ENCODE measurements around the gene TTC39C. TPM values are rescaled to one million over a fixed set of nuclear protein-coding genes. Genes with fewer than 3 reads are reported as not detected.

The TTC39C gene
- total RNA-seq, 3 donors from 2014 or later = 23.6 to 37.3 (median 31.5) TPM

DNA sequence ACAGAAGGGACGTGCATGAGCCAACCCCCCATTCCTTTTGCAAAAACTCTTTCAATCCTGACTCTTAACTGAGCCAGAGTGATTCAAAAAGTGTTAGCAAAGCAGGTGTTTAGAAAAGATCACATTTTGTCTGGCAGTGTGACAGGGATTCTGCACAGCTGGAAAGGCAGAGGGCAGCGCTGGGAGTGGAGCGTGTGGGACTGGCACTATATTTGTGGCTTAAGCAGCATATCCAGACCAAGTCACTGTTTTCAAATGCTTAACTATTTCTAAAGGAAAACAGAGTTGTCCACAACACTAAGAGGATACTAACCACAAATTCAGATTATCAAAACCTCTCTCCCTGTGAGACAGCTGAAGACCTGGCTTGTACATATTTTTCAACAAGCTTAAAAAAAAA lies 143.3 kb downstream of the TTC39C start:
- Mint-ChIP-seq H3K27me3 (ENCODE audit: low read depth) (no peaks in the 10 kb centered on the region), H3K4me3 (no peak overlapping the region), H3K4me1 (ENCODE audit: low read depth) (no peaks in the 10 kb centered on the region), H3K36me3 (ENCODE audit: insufficient read depth) (peaks cover 3% of the 10 kb centered on the region), H3K9me3 (no peaks in the 10 kb centered on the region)
- no peak for ATAC-seq
- DNase-seq = no peak

- H3K27me3 Mint-ChIP-seq (ENCODE audit: low read depth) = no peaks in the 10 kb centered on the region
- peaks cover 5% of the 10 kb centered on the region for H3K36me3 Mint-ChIP-seq (ENCODE audit: insufficient read depth)
- ATAC-seq = no peak
- H3K9me3 Mint-ChIP-seq = no peaks in the 10 kb centered on the region
- no peaks in the 10 kb centered on the region for H3K4me1 Mint-ChIP-seq (ENCODE audit: low read depth)
- H3K4me3 Mint-ChIP-seq = no peak overlapping the region
- no peak for DNase-seq
Measured at GRCh38 chr18:24160086-24160485, 145.5 kb downstream of the TTC39C start.

DNA sequence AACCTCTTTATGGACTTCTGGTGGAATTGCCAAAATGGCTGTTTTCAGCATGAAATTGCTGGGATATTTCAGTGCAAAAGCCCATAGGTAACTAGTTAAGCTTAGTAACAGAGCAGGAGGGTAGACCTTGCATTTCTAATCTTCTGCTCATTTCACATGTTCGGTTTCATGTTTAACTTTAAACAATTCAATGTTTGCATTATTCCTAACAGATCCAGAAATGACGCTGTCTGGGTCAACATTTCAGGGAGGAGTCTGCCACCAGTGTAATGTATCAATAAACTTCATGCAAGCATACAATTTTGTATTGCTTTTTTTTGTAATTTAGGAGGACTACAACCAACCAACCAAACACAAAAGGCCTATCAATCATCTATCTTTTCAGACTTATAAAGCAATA lies 146.8 kb downstream of the TTC39C start:
- Mint-ChIP-seq H3K9me3 (no peaks in the 10 kb centered on the region), H3K4me1 (ENCODE audit: low read depth) (no peaks in the 10 kb centered on the region), H3K4me3 (no peak overlapping the region), H3K27me3 (ENCODE audit: low read depth) (no peaks in the 10 kb centered on the region), H3K36me3 (ENCODE audit: insufficient read depth) (peaks cover 10% of the 10 kb centered on the region)
- no peak for ATAC-seq
- no peak for DNase-seq

DNA sequence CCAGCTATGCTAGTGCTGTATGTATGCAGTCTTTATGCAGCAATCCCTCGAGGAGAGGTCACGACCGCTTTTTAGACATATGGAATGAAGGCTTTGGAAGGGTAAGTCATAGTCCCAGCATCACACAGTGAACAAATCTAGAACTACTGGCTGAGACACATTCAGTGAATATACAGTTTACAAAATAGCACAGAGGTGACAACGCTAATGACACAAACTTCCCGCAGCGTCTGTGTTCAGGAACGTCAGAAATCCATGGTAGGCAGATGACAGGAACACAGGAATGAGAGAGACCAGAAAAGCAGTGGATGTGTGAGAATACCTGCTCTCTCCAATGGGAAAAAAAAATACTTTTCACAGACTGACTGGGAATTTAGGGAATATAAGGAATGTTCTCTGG lies 153.9 kb downstream of the TTC39C start:
- H3K4me1 Mint-ChIP-seq (ENCODE audit: low read depth) = no peaks in the 10 kb centered on the region
- DNase-seq = no peak
- no peak overlapping the region for H3K4me3 Mint-ChIP-seq
- no peaks in the 10 kb centered on the region for H3K27me3 Mint-ChIP-seq (ENCODE audit: low read depth)
- peaks cover 7% of the 10 kb centered on the region for H3K36me3 Mint-ChIP-seq (ENCODE audit: insufficient read depth)
- no peak for ATAC-seq
- no peaks in the 10 kb centered on the region for H3K9me3 Mint-ChIP-seq

- ATAC-seq (no peak), DNase-seq (no peak)
- peaks cover 3% of the 10 kb centered on the region for H3K4me1 Mint-ChIP-seq (ENCODE audit: low read depth)
- peaks cover 3% of the 10 kb centered on the region for H3K27me3 Mint-ChIP-seq (ENCODE audit: low read depth)
- no peaks in the 10 kb centered on the region for H3K9me3 Mint-ChIP-seq
- H3K4me3 Mint-ChIP-seq = no peak overlapping the region
- H3K36me3 Mint-ChIP-seq (ENCODE audit: insufficient read depth) = peaks cover 2% of the 10 kb centered on the region
Measured at GRCh38 chr18:24170360-24170759, 155.8 kb downstream of the TTC39C start.

- DNase-seq (no peak), ATAC-seq (no peak)
- Mint-ChIP-seq H3K4me1 (ENCODE audit: low read depth) (peaks cover 6% of the 10 kb centered on the region), H3K27me3 (ENCODE audit: low read depth) (peaks cover 3% of the 10 kb centered on the region), H3K4me3 (no peak overlapping the region), H3K36me3 (ENCODE audit: insufficient read depth) (no peaks in the 10 kb centered on the region), H3K9me3 (no peaks in the 10 kb centered on the region)
Measured at GRCh38 chr18:24173997-24174396, 159.4 kb downstream of the TTC39C start.

GRCh38 chr18:24176727-24177416 lies 162.3 kb downstream of the TTC39C start:
- H3K27me3 Mint-ChIP-seq (ENCODE audit: low read depth) = peaks cover 3% of the 10 kb centered on the region
- no peaks in the 10 kb centered on the region for H3K9me3 Mint-ChIP-seq
- H3K4me1 Mint-ChIP-seq (ENCODE audit: low read depth) = peaks cover 6% of the 10 kb centered on the region
- H3K4me3 Mint-ChIP-seq = no peak overlapping the region
- ATAC-seq = no peak
- H3K36me3 Mint-ChIP-seq (ENCODE audit: insufficient read depth) = no peaks in the 10 kb centered on the region
- DNase-seq = peak; percentile 16

DNA sequence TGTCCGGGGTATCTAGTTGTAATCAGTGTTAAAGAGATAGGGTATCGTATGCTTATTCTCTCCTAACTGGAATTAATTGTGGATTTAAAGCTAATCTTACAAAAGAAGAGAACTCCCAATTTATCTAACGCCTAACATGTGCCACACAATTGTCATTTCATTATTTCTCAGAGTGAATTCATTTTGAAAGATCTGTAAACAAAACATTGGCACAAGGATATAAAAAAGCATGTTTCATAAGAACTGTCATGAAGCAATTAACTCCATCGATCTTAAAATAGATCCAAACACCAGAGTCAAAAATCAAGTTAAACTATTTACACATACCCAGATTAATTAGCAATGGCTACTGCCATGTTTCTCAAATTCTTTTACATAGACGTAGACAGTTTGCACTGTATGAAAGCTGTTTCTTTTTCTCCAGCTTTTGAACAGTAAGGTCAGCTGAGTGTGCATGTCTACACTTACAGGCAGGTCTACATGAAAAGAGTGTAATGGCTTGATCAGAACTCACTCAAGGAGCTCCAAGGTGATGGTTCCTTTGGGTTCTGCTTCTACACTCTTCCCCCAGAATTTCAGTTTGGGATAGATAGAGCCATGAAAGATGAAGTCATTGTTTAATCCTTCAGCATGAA lies 163.1 kb downstream of the TTC39C start:
- ATAC-seq (no peak), DNase-seq (no peak)
- Mint-ChIP-seq H3K36me3 (ENCODE audit: insufficient read depth) (no peaks in the 10 kb centered on the region), H3K9me3 (no peaks in the 10 kb centered on the region), H3K4me3 (no peak overlapping the region), H3K4me1 (ENCODE audit: low read depth) (peaks cover 6% of the 10 kb centered on the region), H3K27me3 (ENCODE audit: low read depth) (peaks cover 3% of the 10 kb centered on the region)

GRCh38 chr18:24180048-24180447 lies 165.5 kb downstream of the TTC39C start:
- Mint-ChIP-seq H3K4me1 (ENCODE audit: low read depth) (peaks cover 4% of the 10 kb centered on the region), H3K27me3 (ENCODE audit: low read depth) (peaks cover 6% of the 10 kb centered on the region), H3K4me3 (no peak overlapping the region), H3K36me3 (ENCODE audit: insufficient read depth) (no peaks in the 10 kb centered on the region), H3K9me3 (no peaks in the 10 kb centered on the region)
- no peak for ATAC-seq
- DNase-seq = no peak

GRCh38 chr18:24181806-24182205 lies 167.3 kb downstream of the TTC39C start:
- H3K9me3 Mint-ChIP-seq = no peaks in the 10 kb centered on the region
- H3K36me3 Mint-ChIP-seq (ENCODE audit: insufficient read depth) = no peaks in the 10 kb centered on the region
- ATAC-seq (no peak), DNase-seq (no peak)
- no peak overlapping the region for H3K4me3 Mint-ChIP-seq
- peaks cover 2% of the 10 kb centered on the region for H3K4me1 Mint-ChIP-seq (ENCODE audit: low read depth)
- peaks cover 6% of the 10 kb centered on the region for H3K27me3 Mint-ChIP-seq (ENCODE audit: low read depth)

Other genes starting within 250 kb of the TTC39C start
- under 1 TPM in 2 of 3 donors, not detected in 1; 0.37 to 0.98 TPM for gene CABYR, start 124.3 kb downstream of the TTC39C start, total RNA-seq

Measured in activated T-cell treated with anti-CD3 and anti-CD28 coated beads, Interleukin-2, amount 50 U/mL, for 4 hours (primary cell).